HG03565 (cell line): Measurements from ENCODE around the gene AGBL4.

Experiments used
- ATAC-seq: cut with Tn5 transposase; IDR thresholded peaks from one replicate; pipeline ENCODE4 v1.9.1; 2021; ENCODE audit warnings: mild to moderate bottlenecking, moderate library complexity; ENCODE audit not compliant: unreplicated experiment

Gene AGBL4

DNA sequence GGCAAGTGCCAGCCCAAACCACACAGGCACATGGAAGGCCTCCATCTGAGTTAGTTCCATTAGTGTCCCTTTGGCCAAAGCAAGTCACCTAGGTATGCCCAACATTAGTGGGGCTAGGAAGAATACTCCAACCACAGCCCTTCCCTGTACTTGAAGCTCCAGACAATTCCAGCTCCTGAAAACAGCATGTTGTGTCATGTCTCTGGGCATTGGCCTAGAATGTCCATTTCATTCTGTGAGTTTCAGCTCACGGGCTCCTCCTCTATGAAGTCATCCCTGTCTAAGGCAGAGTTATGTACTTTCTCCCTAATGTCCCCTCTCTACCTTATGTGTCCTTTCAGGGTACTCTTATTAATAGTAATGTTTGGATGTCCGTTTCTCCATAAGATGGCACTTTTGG, 1455.3 kb downstream of the AGBL4 start:
- ATAC-seq: no peak

- ATAC-seq: no peak
Measured at GRCh38 chr1:48566492-48566891, 1457.3 kb downstream of the AGBL4 start.

GRCh38 chr1:48563021-48563420, 1460.7 kb downstream of the AGBL4 start:
- no peak for ATAC-seq

GRCh38 chr1:48561444-48561843, 1462.3 kb downstream of the AGBL4 start:
- no peak for ATAC-seq

- no peak for ATAC-seq
Measured at GRCh38 chr1:48560577-48560976, 1463.2 kb downstream of the AGBL4 start.

GRCh38 chr1:48560116-48560515, 1463.6 kb downstream of the AGBL4 start:
- no peak for ATAC-seq

- ATAC-seq: no peak
Measured at GRCh38 chr1:48558366-48558765, 1465.4 kb downstream of the AGBL4 start.

- ATAC-seq: no peak
Measured at GRCh38 chr1:48556186-48556850, 1467.4 kb downstream of the AGBL4 start.

DNA sequence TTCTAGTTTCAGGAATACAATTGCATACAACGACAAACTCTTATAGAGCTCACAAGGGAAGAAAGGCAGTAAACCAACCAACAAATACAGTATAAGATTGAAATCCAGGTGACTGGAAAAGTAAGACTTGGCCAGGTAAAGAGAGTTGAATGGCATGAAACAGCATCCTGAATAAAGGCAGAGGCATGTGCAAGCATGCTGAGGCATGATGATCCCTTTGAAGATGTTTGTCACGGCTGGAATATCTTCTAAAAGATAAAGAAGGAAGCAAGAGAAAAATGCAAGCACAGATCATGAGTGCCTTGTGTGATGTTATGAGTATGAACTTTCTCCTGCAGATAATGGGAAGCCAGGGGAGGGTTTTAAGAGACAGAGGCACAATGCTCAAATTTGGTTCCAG, 1468.5 kb downstream of the AGBL4 start:
- ATAC-seq: no peak

DNA sequence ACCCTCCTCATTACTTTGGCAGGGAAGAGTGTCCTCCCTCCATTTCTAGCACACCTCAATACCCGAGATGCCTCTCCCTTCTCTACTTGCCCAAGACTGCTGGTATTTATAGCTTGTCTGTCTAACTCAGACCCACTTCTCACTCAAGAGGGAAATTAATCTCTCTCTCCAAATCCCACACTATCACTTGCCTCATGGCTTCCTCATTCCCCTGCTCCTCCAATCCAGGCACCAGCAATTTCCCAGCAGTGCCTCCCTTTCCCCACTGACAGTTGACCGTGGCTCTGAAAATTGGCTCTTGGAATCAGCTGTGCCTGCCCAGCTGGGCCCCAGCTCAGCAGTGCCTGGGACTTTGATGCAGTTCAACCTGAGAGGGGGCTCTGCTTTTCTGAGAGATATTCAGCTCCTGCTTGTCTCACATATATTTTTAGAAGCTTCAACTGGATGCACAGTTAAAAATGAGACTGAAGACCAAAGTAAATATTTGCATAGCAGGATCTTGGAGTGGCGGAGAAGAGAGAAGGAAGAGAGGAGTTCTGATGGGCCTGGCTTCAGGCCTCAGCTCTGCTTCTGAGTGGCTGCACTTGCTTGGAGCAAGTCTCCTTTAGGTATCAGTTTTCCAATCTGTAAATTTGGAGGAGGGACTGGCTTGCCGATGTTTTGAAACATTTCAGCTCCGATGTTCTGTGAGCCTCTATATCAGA, 1470.7 kb downstream of the AGBL4 start:
- no peak for ATAC-seq

GRCh38 chr1:48552420-48552819, 1471.3 kb downstream of the AGBL4 start:
- no peak for ATAC-seq

- no peak for ATAC-seq
Measured at GRCh38 chr1:48548985-48549384, 1474.8 kb downstream of the AGBL4 start.

DNA sequence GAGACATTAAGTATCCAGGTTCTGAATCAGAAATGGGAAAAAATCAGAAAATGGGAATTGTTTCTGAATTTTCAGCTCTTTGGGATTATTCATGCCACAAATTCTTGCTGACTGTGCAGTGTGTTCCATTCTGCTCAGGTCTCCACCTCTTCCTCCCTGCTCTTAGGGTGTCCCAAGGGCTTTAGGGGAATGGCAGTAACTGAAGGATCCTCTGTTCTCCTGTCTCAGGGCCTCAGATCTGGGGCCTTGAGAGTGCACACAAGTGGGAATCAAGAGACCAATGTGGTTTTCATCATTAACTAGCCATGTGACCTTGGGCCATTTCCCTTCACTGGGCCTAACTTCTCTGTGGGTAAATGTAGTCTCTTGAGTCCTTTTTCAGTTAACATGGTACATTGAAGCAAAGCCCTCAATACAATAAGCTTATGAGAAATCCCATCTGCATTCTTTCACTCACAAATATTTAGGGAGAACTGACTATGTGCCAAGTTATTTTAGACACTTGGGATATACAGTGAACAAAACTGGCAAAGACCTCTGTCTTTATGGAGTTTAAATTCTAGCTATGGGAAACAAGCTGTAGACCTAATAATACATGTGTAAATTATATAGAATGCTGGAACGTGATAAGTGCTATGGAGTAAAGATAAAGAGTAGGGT, 1476.1 kb downstream of the AGBL4 start:
- no peak for ATAC-seq

GRCh38 chr1:48543854-48544253, 1479.9 kb downstream of the AGBL4 start:
- ATAC-seq: no peak

DNA sequence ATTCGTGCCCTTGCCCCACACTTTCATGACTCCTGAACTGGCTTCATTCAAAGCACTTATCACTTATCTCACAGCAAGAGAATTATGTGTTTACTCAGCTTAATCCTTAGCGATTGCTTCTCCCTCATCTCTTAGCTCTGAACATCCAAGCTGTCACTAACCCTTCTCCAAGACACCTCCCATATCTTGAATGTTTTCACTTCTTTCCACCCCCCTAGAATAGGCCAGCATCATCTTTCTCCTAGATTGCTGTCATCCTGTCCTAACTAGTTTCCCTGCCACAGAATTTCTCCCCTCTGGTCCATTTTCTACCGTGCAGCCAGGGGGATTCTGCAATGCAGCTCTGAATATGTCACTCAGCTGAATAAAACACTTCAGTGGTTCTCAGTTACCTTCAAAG, 1483.2 kb downstream of the AGBL4 start:
- ATAC-seq: no peak

DNA sequence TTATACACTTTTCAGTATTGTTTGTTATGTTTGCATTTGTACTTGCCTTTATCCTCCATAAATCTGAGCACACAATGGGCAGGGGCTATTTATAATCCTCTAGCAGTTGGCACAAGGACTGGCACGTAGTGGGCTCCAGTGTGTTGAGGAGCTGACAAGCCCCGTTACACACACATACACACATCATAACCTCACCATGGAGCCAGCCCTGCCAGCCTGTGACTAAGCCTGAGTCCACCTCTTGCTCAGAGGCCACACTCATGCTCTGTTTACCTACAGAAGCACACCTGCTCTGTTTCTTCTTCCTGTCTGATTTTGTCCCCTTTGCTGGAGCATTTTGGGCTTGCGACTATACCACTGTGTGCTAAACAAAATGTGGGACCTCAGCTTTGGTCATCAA, 1487.3 kb downstream of the AGBL4 start:
- ATAC-seq: no peak

- ATAC-seq: no peak
Measured at GRCh38 chr1:48532976-48533375, 1490.8 kb downstream of the AGBL4 start.

GRCh38 chr1:48530727-48531351, 1492.9 kb downstream of the AGBL4 start:
- peak; percentile 65 for ATAC-seq

DNA sequence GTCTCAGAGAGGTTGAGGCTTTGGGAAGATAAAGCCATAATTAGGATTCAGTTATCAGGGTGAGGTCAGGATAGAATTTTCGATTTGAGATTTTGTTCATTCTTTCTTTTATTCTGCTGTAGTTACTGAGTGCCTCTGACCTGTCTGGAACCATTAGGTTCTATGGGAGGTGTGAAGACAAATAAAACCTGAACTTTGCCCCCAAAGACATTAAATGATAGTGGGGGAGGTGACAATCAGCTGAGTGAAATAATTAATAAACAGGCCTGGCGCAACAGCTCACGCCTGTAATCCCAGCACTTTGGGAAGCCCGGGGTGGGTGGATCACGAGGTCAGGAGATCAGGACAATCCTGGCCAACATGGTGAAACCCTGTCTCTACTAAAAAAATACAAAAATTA, 1496.7 kb downstream of the AGBL4 start:
- no peak for ATAC-seq

GRCh38 chr1:48526008-48526710, 1497.6 kb downstream of the AGBL4 start:
- no peak for ATAC-seq

DNA sequence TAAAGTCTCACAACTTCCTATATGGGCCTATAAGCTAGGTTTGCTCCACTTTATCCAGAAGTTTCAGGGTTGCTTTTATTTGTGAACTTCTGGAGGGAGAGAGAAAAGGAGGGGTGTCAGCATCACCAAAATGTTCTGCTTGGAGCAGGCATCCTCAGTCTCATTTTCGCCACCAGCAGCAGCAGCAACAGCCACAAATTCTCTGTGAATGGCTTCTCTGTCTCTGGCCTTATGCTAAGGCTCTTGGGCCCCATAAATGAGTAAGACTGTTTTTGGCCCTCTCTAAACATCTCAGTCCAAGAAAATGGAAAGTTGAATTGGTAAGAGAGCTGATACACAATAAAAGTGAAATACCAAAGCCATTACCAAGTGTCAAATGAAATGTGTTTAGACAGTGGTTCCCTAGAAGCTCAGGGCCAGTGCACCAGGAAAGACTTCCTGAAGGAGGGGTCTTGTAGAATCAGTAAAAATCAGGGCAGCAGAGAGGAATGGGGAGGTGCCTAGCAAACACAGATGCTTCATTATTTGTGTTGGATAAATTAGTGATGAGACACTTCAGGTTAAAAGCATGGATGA, 1498.8 kb downstream of the AGBL4 start:
- ATAC-seq: no peak
